GM18520 (cell line): Measurements from ENCODE around the gene MTRFR.
A peak's percentile ranks its signal among the peaks of the same experiment; 100 is the strongest.

ENCODE experiments used
- ATAC-seq: cut with Tn5 transposase; IDR thresholded peaks from one replicate; pipeline ENCODE4 v1.9.1; 2021; ENCODE audit not compliant: unreplicated experiment

MTRFR gene

GRCh38 chr12:123269896-123270213 is 36.6 kb downstream of the MTRFR start:
- no peak for ATAC-seq

DNA sequence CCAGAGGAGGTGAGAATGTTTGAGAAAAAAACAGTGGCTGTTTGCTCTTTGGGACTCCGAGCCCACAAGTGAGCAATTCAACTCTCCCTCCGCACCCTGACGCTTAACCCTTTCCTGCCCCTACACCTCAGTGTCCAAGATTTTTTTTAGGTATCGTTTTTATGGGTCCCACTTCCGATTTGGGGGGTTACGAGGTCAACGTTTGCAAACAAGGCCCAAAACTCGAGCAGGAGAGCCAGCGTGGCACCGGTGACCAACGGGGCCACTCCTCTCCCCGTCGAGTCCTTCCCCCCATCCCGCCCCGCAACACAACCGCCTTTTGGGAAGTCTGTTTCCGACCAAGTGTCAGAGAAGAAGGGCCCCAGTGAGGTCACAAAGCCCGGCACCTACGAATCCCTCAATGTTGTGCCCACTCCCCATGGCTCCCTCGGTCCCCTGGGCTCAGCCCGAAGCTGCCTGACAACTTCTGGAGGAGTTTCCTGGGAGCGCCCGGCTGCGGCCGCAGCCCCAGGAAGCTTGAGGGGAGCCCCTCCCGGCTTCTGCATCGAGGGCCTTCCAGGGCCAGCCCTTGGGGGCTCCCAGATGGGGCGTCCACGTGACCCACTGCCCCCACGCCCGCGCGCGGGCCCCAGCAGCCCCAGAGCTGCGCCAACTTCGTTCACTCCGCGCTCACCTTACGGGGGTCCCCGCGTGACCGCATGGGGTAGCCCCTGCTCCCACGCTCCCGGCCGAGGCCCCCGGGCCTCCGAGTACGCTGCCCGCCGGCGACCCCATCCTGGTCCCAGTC is 37.2 kb downstream of the MTRFR start:
- no peak for ATAC-seq

GRCh38 chr12:123271001-123271668 is 37.9 kb downstream of the MTRFR start:
- peak; percentile 26 for ATAC-seq

DNA sequence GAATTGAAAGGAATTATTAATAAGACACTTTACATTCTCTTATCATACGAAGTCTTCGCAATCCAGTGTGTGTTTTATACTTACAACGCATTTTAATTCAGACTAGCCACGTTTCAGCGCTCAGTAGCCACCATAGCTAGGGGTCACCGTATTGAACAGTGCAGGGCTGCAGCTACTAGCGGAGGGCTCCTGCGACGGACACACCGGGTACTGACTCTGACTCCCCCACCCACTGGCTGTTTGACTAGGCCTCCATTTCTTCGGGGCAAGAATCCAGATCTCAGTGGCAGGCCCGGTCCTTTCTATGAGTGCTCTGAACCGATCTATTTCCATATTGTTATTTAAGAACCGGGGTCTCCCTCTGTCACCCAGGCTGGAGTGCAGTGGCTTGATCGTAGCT is 39.9 kb downstream of the MTRFR start:
- no peak for ATAC-seq

DNA sequence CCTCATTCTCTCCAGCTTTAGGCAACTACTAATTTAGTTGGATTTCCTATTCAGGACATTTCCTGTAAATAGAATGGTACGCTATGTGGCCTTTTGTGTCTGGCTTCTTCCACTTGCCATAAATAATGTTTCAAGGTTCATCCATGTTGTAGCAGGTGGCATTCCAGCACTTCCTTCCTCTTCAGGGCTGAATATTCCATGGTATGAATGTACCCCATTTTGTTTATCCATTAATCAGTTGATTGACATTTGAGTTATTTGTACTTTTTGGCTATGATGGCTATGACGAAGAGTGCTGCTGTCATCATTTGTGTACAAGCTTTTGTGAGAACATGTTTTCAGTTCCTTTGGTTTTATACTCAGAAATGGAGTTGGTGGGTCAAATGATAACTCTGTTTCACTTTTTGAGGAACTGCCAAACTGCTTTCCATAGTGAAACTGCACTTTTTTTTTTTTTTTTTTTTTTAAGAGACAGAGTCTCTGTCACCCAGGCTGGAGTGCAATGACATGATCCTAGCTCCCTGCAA is 44.9 kb downstream of the MTRFR start:
- ATAC-seq, result peak; percentile 68

- ATAC-seq, result no peak
Observed at GRCh38 chr12:123280971-123281370, 47.7 kb downstream of the MTRFR start.

DNA sequence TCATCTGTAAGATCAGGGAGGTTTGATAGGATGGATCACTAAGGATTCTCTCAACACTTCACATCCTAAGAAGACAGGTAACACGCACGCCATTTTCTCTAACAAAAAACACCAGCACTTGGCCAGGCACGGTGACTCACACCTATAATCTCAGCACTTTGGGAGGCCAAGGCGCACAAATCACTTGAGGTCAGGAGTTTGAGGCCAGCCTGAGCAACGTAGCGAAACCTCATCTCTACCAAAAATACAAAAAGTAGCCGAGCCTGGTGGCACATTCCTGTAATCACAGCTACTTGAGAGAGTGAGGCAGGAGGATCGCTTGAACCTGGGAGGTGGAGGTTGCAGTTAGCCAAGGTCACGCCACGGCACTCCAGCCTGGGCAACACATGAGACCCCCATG is 48.9 kb downstream of the MTRFR start:
- no peak for ATAC-seq

GRCh38 chr12:123283461-123283860 is 50.2 kb downstream of the MTRFR start:
- no peak for ATAC-seq

DNA sequence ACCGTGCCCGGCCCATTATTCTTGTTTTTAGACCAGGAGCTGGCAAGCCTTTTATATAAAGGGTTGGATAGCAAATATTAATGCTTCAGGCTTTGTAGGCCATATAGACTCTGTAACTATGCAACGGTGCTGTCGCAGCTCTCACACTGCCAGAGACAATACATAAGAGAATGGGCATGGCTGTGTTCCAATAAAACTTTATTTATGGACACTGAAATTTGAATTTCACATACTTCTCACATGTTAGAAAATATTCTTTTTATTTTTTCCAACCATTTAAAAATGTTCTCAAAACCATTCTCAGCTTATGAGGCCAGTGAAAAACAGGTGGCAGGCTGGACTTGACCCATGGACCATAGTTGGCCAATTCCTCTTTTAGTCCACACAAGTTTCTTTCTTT is 51.4 kb downstream of the MTRFR start:
- no peak for ATAC-seq

GRCh38 chr12:123286652-123287373 is 53.6 kb downstream of the MTRFR start:
- ATAC-seq, result no peak

- ATAC-seq, result no peak
Observed at GRCh38 chr12:123288751-123289346, 55.6 kb downstream of the MTRFR start.

DNA sequence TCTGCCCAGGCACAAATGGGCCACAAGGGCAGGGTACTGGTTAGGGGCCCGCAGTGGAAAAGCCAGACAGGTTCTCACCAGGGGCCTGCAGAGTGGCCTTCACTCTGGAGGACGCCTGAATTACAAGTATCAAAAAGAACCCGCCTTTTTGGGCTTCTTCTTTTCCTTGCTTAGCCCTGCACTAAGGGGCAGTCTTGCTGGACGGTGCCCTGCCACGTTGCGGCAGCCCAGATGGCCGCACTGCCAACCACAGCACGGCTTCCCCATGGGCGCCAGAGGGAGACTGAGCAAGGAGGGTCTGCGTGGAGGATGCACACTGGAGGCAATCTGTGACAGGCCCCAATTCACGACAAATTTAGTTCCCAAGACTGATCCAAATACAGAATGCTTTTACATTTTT is 56.7 kb downstream of the MTRFR start:
- ATAC-seq, result no peak

GRCh38 chr12:123293178-123293760 is 60.0 kb downstream of the MTRFR start:
- ATAC-seq, result no peak

DNA sequence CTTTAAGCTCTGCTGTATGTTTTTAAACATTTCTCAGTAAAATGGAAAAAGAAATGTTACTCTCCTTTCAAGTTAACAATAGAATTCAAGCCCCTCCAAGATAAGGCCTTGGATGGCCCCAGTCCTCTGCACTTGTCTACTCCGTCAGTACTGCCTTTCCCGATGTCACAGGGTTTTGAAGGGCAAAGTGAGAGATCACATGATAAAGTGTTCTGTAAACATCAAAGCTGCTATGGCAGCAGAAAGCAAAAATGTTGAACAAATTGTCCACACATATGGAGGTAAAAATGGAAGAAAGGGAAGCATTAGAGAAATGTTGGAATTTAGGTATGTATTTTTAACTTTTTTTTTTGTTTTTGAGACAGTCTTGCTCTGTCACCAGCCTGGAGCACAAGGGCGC is 71.9 kb downstream of the MTRFR start:
- no peak for ATAC-seq

GRCh38 chr12:123306200-123306599 is 73.0 kb downstream of the MTRFR start:
- no peak for ATAC-seq
